ENCODE data around the gene TM4SF1. TPM values are rescaled to one million over a fixed set of nuclear protein-coding genes. Genes with fewer than 3 reads are reported as not detected.
A peak's percentile ranks its signal among the peaks of the same experiment; 100 is the strongest.

Gene TM4SF1
- total RNA-seq, 1 experiment from 2014 or later: 27.7 TPM

GRCh38 chr3:149406244-149406752, 28.8 kb upstream of the TM4SF1 start:
- no peak overlapping the region for H3K27ac Mint-ChIP-seq (ENCODE audit: low read depth, unreplicated experiment)
- peaks cover 8% of the 10 kb centered on the region for H3K4me1 Mint-ChIP-seq (ENCODE audit: insufficient read depth, unreplicated experiment)
- ChIA-PET POLR2A (no interaction called here), CTCF (no interaction called here)
- no TSS peak for BruUV-seq (replicated peaks)
- no peaks in the 10 kb centered on the region for H3K36me3 Mint-ChIP-seq (ENCODE audit: insufficient read depth, unreplicated experiment)
- no peaks in the 10 kb centered on the region for H3K27me3 Mint-ChIP-seq (ENCODE audit: insufficient read depth, unreplicated experiment)
- TF ChIP-seq, protein P1, sequence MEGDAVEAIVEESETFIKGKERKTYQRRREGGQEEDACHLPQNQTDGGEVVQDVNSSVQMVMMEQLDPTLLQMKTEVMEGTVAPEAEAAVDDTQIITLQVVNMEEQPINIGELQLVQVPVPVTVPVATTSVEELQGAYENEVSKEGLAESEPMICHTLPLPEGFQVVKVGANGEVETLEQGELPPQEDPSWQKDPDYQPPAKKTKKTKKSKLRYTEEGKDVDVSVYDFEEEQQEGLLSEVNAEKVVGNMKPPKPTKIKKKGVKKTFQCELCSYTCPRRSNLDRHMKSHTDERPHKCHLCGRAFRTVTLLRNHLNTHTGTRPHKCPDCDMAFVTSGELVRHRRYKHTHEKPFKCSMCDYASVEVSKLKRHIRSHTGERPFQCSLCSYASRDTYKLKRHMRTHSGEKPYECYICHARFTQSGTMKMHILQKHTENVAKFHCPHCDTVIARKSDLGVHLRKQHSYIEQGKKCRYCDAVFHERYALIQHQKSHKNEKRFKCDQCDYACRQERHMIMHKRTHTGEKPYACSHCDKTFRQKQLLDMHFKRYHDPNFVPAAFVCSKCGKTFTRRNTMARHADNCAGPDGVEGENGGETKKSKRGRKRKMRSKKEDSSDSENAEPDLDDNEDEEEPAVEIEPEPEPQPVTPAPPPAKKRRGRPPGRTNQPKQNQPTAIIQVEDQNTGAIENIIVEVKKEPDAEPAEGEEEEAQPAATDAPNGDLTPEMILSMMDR (IDR thresholded peaks at IDR 0.05; ENCODE audit: unreplicated experiment): no peak
- DNase-seq (ENCODE audit: unreplicated experiment): no peak
- no peaks in the 10 kb centered on the region for H3K9me3 Mint-ChIP-seq (ENCODE audit: unreplicated experiment)
- H3K4me3 Mint-ChIP-seq (ENCODE audit: unreplicated experiment): no peak overlapping the region
- intact Hi-C loops (cut with micrococcal nuclease): no loop called here

DNA sequence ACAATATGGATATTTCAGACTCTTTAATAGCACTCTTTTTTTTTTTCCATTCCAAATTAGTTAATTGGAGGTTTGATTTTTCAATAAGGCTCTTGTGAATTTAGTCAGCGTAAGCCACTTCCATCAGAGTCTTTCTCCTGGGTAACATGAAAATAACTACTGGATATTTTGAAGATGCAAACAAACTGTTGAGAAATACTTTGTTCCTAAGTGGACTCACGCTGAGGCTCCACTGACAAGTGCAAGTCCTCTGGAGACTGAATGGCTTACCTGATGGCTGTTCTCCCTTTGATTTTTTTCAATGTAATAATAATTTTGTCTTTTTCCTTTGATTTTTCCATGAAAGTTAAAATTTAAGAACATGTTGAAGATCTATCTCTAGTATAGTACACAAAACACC, 26.0 kb upstream of the TM4SF1 start:
- peak overlapping the region; percentile 12 for H3K27ac Mint-ChIP-seq (ENCODE audit: low read depth, unreplicated experiment)
- CTCF ChIA-PET: no interaction called here
- DNase-seq (ENCODE audit: unreplicated experiment): no peak
- no peaks in the 10 kb centered on the region for H3K27me3 Mint-ChIP-seq (ENCODE audit: insufficient read depth, unreplicated experiment)
- no peaks in the 10 kb centered on the region for H3K9me3 Mint-ChIP-seq (ENCODE audit: unreplicated experiment)
- no peaks in the 10 kb centered on the region for H3K36me3 Mint-ChIP-seq (ENCODE audit: insufficient read depth, unreplicated experiment)
- H3K4me3 Mint-ChIP-seq (ENCODE audit: unreplicated experiment): no peak overlapping the region
- intact Hi-C loops (cut with micrococcal nuclease): no loop called here
- BruUV-seq (replicated peaks): no TSS peak
- TF ChIP-seq, protein P1 (IDR thresholded peaks at IDR 0.05; ENCODE audit: unreplicated experiment): no peak
- peaks cover 8% of the 10 kb centered on the region for H3K4me1 Mint-ChIP-seq (ENCODE audit: insufficient read depth, unreplicated experiment)
- POLR2A ChIA-PET: interaction anchor here (0.7 to 8.3 kb wide), 2 partner anchors 29 to 59 kb away, joined by 5 to 89 read pairs; partner anchors contain the start of gene TM4SF1

GRCh38 chr3:149402481-149402880, 25.0 kb upstream of the TM4SF1 start:
- TF ChIP-seq, protein P1 (IDR thresholded peaks at IDR 0.05; ENCODE audit: unreplicated experiment): no peak
- BruUV-seq (replicated peaks): no TSS peak
- no peaks in the 10 kb centered on the region for H3K36me3 Mint-ChIP-seq (ENCODE audit: insufficient read depth, unreplicated experiment)
- no peaks in the 10 kb centered on the region for H3K27me3 Mint-ChIP-seq (ENCODE audit: insufficient read depth, unreplicated experiment)
- DNase-seq (ENCODE audit: unreplicated experiment): no peak
- peaks cover 8% of the 10 kb centered on the region for H3K4me1 Mint-ChIP-seq (ENCODE audit: insufficient read depth, unreplicated experiment)
- CTCF ChIA-PET: interaction anchor here (0.8 to 7.0 kb wide), 6 partner anchors 8 to 77 kb away, joined by 4 to 78 read pairs (median 4); partner anchors contain the start of gene TM4SF4
- POLR2A ChIA-PET: interaction anchor here (0.5 to 8.3 kb wide), 13 partner anchors 12 to 388 kb away, joined by 3 to 89 read pairs (median 4); partner anchors contain the start of genes TM4SF1 and TM4SF4
- H3K27ac Mint-ChIP-seq (ENCODE audit: low read depth, unreplicated experiment): peak overlapping the region; percentile 67
- H3K4me3 Mint-ChIP-seq (ENCODE audit: unreplicated experiment): no peak overlapping the region
- no peaks in the 10 kb centered on the region for H3K9me3 Mint-ChIP-seq (ENCODE audit: unreplicated experiment)
- intact Hi-C loops (cut with micrococcal nuclease): no loop called here

GRCh38 chr3:149401926-149402310, 24.5 kb upstream of the TM4SF1 start:
- no TSS peak for BruUV-seq (replicated peaks)
- CTCF ChIA-PET: interaction anchor here (0.8 to 7.0 kb wide), 9 partner anchors 9 to 365 kb away, joined by 3 to 78 read pairs (median 4); partner anchors contain the start of gene TM4SF4
- peak; percentile 36 for DNase-seq (ENCODE audit: unreplicated experiment)

More at GRCh38 chr3:149401926-149402310, 24.5 kb upstream of the TM4SF1 start:
- POLR2A ChIA-PET: interaction anchor here (0.5 to 8.3 kb wide), 14 partner anchors 11 to 389 kb away, joined by 3 to 89 read pairs (median 4); partner anchors contain the start of genes TM4SF1 and TM4SF4
- H3K4me1 Mint-ChIP-seq (ENCODE audit: insufficient read depth, unreplicated experiment): peaks cover 8% of the 10 kb centered on the region
- TF ChIP-seq, protein P1 (IDR thresholded peaks at IDR 0.05; ENCODE audit: unreplicated experiment): no peak
- no peaks in the 10 kb centered on the region for H3K9me3 Mint-ChIP-seq (ENCODE audit: unreplicated experiment)
- peak overlapping the region; percentile 67 for H3K27ac Mint-ChIP-seq (ENCODE audit: low read depth, unreplicated experiment)
- no peaks in the 10 kb centered on the region for H3K36me3 Mint-ChIP-seq (ENCODE audit: insufficient read depth, unreplicated experiment)
- H3K27me3 Mint-ChIP-seq (ENCODE audit: insufficient read depth, unreplicated experiment): no peaks in the 10 kb centered on the region
- no peak overlapping the region for H3K4me3 Mint-ChIP-seq (ENCODE audit: unreplicated experiment)
- intact Hi-C loops (cut with micrococcal nuclease): no loop called here

Data from MCF 10A (cell line).